Stimulated activated naive CD8-positive, alpha-beta T cell treated with anti-CD3 and anti-CD28 coated beads, Interleukin-15, Interleukin-2, amounts not matched to agents 100 ng/mL and 50 ng/mL, for 24 hours (primary cell): ENCODE data around the gene CCDC70.

Experiments used
- H3K27ac Mint-ChIP-seq: one replicate; pipeline ENCODE4 v1.8.0; 2021; ENCODE audit warnings: mild to moderate bottlenecking, mixed read lengths
- H3K27me3 Mint-ChIP-seq: one replicate; pipeline ENCODE4 v1.8.0; 2021; ENCODE audit warnings: mixed read lengths
- H3K36me3 Mint-ChIP-seq: one replicate; pipeline ENCODE4 v1.8.0; 2021; ENCODE audit warnings: low read depth, mixed read lengths
- H3K4me1 Mint-ChIP-seq: one replicate; pipeline ENCODE4 v1.8.0; 2021; ENCODE audit warnings: low read depth, mixed read lengths
- H3K4me3 Mint-ChIP-seq: one replicate; pipeline ENCODE4 v1.8.0; 2021; ENCODE audit warnings: mild to moderate bottlenecking, mixed read lengths
- H3K9me3 Mint-ChIP-seq: one replicate; pipeline ENCODE4 v1.8.0; 2021; ENCODE audit warnings: mixed read lengths

CCDC70 gene

GRCh38 chr13:51840917-51841316, 20.9 kb upstream of the CCDC70 start:
- H3K27ac Mint-ChIP-seq: no peak overlapping the region
- H3K27me3 Mint-ChIP-seq: peaks cover 9% of the 10 kb centered on the region
- H3K9me3 Mint-ChIP-seq: no peaks in the 10 kb centered on the region
- H3K36me3 Mint-ChIP-seq: no peaks in the 10 kb centered on the region
- no peak overlapping the region for H3K4me3 Mint-ChIP-seq
- peaks cover 38% of the 10 kb centered on the region for H3K4me1 Mint-ChIP-seq

GRCh38 chr13:51841732-51842131, 20.0 kb upstream of the CCDC70 start:
- Mint-ChIP-seq H3K4me1 (peaks cover 35% of the 10 kb centered on the region), H3K9me3 (no peaks in the 10 kb centered on the region), H3K27me3 (peaks cover 9% of the 10 kb centered on the region), H3K36me3 (no peaks in the 10 kb centered on the region), H3K27ac (no peak overlapping the region), H3K4me3 (no peak overlapping the region)

GRCh38 chr13:51843529-51843928, 18.2 kb upstream of the CCDC70 start:
- peaks cover 17% of the 10 kb centered on the region for H3K4me1 Mint-ChIP-seq
- no peaks in the 10 kb centered on the region for H3K9me3 Mint-ChIP-seq
- H3K27ac Mint-ChIP-seq: no peak overlapping the region
- peaks cover 9% of the 10 kb centered on the region for H3K27me3 Mint-ChIP-seq
- no peaks in the 10 kb centered on the region for H3K36me3 Mint-ChIP-seq
- no peak overlapping the region for H3K4me3 Mint-ChIP-seq

GRCh38 chr13:51844862-51845573, 16.8 kb upstream of the CCDC70 start, which contains the start of gene TMEM272:
TSS of gene TMEM272 (minus strand) at chr13:51845177. CDS start at chr13:51838530, 6,647 bp downstream.
- peaks cover 9% of the 10 kb centered on the region for H3K27me3 Mint-ChIP-seq
- no peaks in the 10 kb centered on the region for H3K36me3 Mint-ChIP-seq
- H3K9me3 Mint-ChIP-seq: no peaks in the 10 kb centered on the region
- H3K4me3 Mint-ChIP-seq: peak within 1 kb of the TSS; percentile 71
- H3K4me1 Mint-ChIP-seq: peaks cover 18% of the 10 kb centered on the region
- H3K27ac Mint-ChIP-seq: peak within 1 kb of the TSS; percentile 43

- Mint-ChIP-seq H3K9me3 (no peaks in the 10 kb centered on the region), H3K36me3 (no peaks in the 10 kb centered on the region), H3K4me1 (peaks cover 18% of the 10 kb centered on the region), H3K27ac (no peak overlapping the region), H3K4me3 (no peak overlapping the region), H3K27me3 (peaks cover 9% of the 10 kb centered on the region)
Observed at GRCh38 chr13:51845574-51846318, 16.0 kb upstream of the CCDC70 start.

- no peaks in the 10 kb centered on the region for H3K36me3 Mint-ChIP-seq
- peaks cover 13% of the 10 kb centered on the region for H3K27me3 Mint-ChIP-seq
- H3K4me1 Mint-ChIP-seq: peaks cover 18% of the 10 kb centered on the region
- no peak overlapping the region for H3K27ac Mint-ChIP-seq
- no peak overlapping the region for H3K4me3 Mint-ChIP-seq
- H3K9me3 Mint-ChIP-seq: no peaks in the 10 kb centered on the region
Observed at GRCh38 chr13:51846756-51847155, 15.0 kb upstream of the CCDC70 start.

- Mint-ChIP-seq H3K4me3 (no peak overlapping the region), H3K9me3 (no peaks in the 10 kb centered on the region), H3K27me3 (peaks cover 13% of the 10 kb centered on the region), H3K27ac (no peak overlapping the region), H3K4me1 (peaks cover 18% of the 10 kb centered on the region), H3K36me3 (no peaks in the 10 kb centered on the region)
Observed at GRCh38 chr13:51848674-51849073, 13.1 kb upstream of the CCDC70 start.

- Mint-ChIP-seq H3K4me3 (no peak overlapping the region), H3K27ac (no peak overlapping the region), H3K9me3 (no peaks in the 10 kb centered on the region), H3K4me1 (peaks cover 17% of the 10 kb centered on the region), H3K36me3 (no peaks in the 10 kb centered on the region), H3K27me3 (peaks cover 15% of the 10 kb centered on the region)
Observed at GRCh38 chr13:51849145-51850101, 12.3 kb upstream of the CCDC70 start.

- Mint-ChIP-seq H3K36me3 (no peaks in the 10 kb centered on the region), H3K27ac (no peak overlapping the region), H3K4me1 (peaks cover 4% of the 10 kb centered on the region), H3K9me3 (no peaks in the 10 kb centered on the region), H3K27me3 (peaks cover 5% of the 10 kb centered on the region), H3K4me3 (no peak overlapping the region)
Observed at GRCh38 chr13:51856027-51856736, 5.6 kb upstream of the CCDC70 start.

- Mint-ChIP-seq H3K27me3 (peaks cover 3% of the 10 kb centered on the region), H3K4me1 (peaks cover 12% of the 10 kb centered on the region), H3K36me3 (no peaks in the 10 kb centered on the region), H3K27ac (no peak overlapping the region), H3K9me3 (no peaks in the 10 kb centered on the region), H3K4me3 (no peak overlapping the region)
Observed at GRCh38 chr13:51856998-51857397, 4.8 kb upstream of the CCDC70 start.

GRCh38 chr13:51858433-51859247, 3.1 kb upstream of the CCDC70 start:
- no peaks in the 10 kb centered on the region for H3K36me3 Mint-ChIP-seq
- no peaks in the 10 kb centered on the region for H3K9me3 Mint-ChIP-seq
- H3K27me3 Mint-ChIP-seq: peaks cover 3% of the 10 kb centered on the region
- H3K27ac Mint-ChIP-seq: no peak overlapping the region
- H3K4me3 Mint-ChIP-seq: no peak overlapping the region
- H3K4me1 Mint-ChIP-seq: peaks cover 23% of the 10 kb centered on the region

- Mint-ChIP-seq H3K9me3 (no peaks in the 10 kb centered on the region), H3K27ac (no peak overlapping the region)
Observed at GRCh38 chr13:51862957-51863356, 1.2 kb downstream of the CCDC70 start.

GRCh38 chr13:51865838-51866237, 4.1 kb downstream of the CCDC70 start:
- H3K27ac Mint-ChIP-seq: no peak overlapping the region
- H3K27me3 Mint-ChIP-seq: peaks cover 12% of the 10 kb centered on the region
- peaks cover 23% of the 10 kb centered on the region for H3K4me1 Mint-ChIP-seq
- no peak overlapping the region for H3K4me3 Mint-ChIP-seq
- no peaks in the 10 kb centered on the region for H3K36me3 Mint-ChIP-seq
- H3K9me3 Mint-ChIP-seq: no peaks in the 10 kb centered on the region

More at GRCh38 chr13:51862957-51863356, 1.2 kb downstream of the CCDC70 start:
- Mint-ChIP-seq H3K27me3 (peaks cover 8% of the 10 kb centered on the region), H3K4me3 (no peak overlapping the region), H3K36me3 (no peaks in the 10 kb centered on the region), H3K4me1 (peaks cover 23% of the 10 kb centered on the region)
